Neural progenitor cell (in vitro differentiated cells): ENCODE data around the gene TMC7.

Experiments
- CTCF ChIP-seq: fragments of 200-600 bp; sonication (generic); IDR thresholded peaks from 2 replicates; pipeline ENCODE4 v1.5.1; 2017; ENCODE audit warnings: antibody characterized with exemption, mild to moderate bottlenecking
- EZH2 ChIP-seq: fragments of 200-600 bp; sonication (generic); IDR thresholded peaks from 2 replicates; pipeline ENCODE4 v1.6.1; 2017; ENCODE audit warnings: antibody characterized with exemption, mild to moderate bottlenecking, moderate library complexity
- EZH2phosphoT487 ChIP-seq: fragments of 200-600 bp; sonication (generic); IDR thresholded peaks from 2 replicates; pipeline ENCODE4 v1.6.1; 2017; ENCODE audit warnings: antibody characterized with exemption

- TF ChIP-seq CTCF (no peak), EZH2 (no peak), EZH2phosphoT487 (no peak)
Observed at GRCh38 chr16:19027416-19027815, 43.7 kb downstream of the TMC7 start.
